ENCODE measurements around the gene MCIDAS. TPM values are rescaled to one million over a fixed set of nuclear protein-coding genes. Genes with fewer than 3 reads are reported as not detected.

Gene MCIDAS
- total and polyA plus RNA-seq, 2 of the 4 experiments (the other 2 are of a cell fraction), result not detected

GRCh38 chr5:55222092-55222984 lies 4.8 kb downstream of the MCIDAS start:
- TF ChIP-seq CTCF (conservative IDR thresholded peaks at IDR 0.05; ENCODE audit: low read depth, low read length) (no peak), MAFK (IDR thresholded peaks at IDR 0.05; ENCODE audit: low read depth, low read length) (no peak), SMC3 (IDR thresholded peaks at IDR 0.05; ENCODE audit: low read depth, low read length) (no peak), RAD21 (IDR thresholded peaks at IDR 0.05; ENCODE audit: low read length) (no peak), POLR2A (IDR thresholded peaks at IDR 0.05; ENCODE audit: low read depth, low read length) (no peak), CEBPB (IDR thresholded peaks at IDR 0.05; ENCODE audit: low read depth, low read length) (no peak), NFE2L2 (IDR thresholded peaks at IDR 0.05; ENCODE audit: low read depth, low read length) (no peak), FOS (IDR thresholded peaks at IDR 0.05; ENCODE audit: low read depth, low read length) (no peak), MXI1 (IDR thresholded peaks at IDR 0.05; ENCODE audit: borderline replicate concordance, low read depth, low read length) (no peak), BHLHE40 (IDR thresholded peaks at IDR 0.05; ENCODE audit: low read depth, low read length) (no peak), MAZ (IDR thresholded peaks at IDR 0.05; ENCODE audit: borderline replicate concordance, low read depth, low read length) (no peak), CHD1 (IDR thresholded peaks at IDR 0.05; ENCODE audit: low read depth, low read length) (no peak), RCOR1 (IDR thresholded peaks at IDR 0.05; ENCODE audit: insufficient replicate concordance, low read length) (no peak), RFX5 (IDR thresholded peaks at IDR 0.05; ENCODE audit: low read depth, low read length) (no peak), ELK1 (IDR thresholded peaks at IDR 0.05; ENCODE audit: borderline replicate concordance, low read depth, low read length) (no peak)
- in situ Hi-C loops (cut with MboI; ENCODE audit: low sequenced_read_pairs) (no loop called here), dilution Hi-C loops (cut with HindIII; ENCODE audit: low sequenced_read_pairs, unreplicated experiment) (no loop called here), intact Hi-C loops (cut with micrococcal nuclease) (loop anchor here (5.0 kb wide), 1 partner anchor 45 kb away; no protein-coding TSS in a partner anchor)
- no peak overlapping the region for H3K4me3 ChIP-seq (ENCODE audit: insufficient read depth, low read depth, low read length)
- no peaks in the 10 kb centered on the region for H3K9me1 ChIP-seq (ENCODE audit: insufficient read depth, low read length)
- ChIA-PET POLR2A (ENCODE audit: unreplicated experiment) (no interaction called here), CTCF (no interaction called here)
- no peak overlapping the region for H3K27ac ChIP-seq (ENCODE audit: insufficient read depth, low read length)
- H2AK9ac ChIP-seq (replicated peaks; ENCODE audit: low read depth, low read length, poor library complexity), result no peak overlapping the region
- no peak overlapping the region for H3K4ac ChIP-seq (ENCODE audit: low read depth, low read length)
- BruUV-seq (replicated peaks), result no TSS peak
- no peaks in the 10 kb centered on the region for H3K79me1 ChIP-seq (ENCODE audit: low read depth in 1 of 2, low read length in 2 of 2)
- H3K4me2 ChIP-seq (ENCODE audit: low read depth, low read length), result no peak overlapping the region
- no peak overlapping the region for H2AFZ ChIP-seq (replicated peaks; ENCODE audit: low read length, poor library complexity)
- H2BK5ac ChIP-seq (ENCODE audit: low read depth, low read length, poor library complexity, severe bottlenecking), result no peak overlapping the region
- H2BK120ac ChIP-seq (ENCODE audit: low read depth, low read length), result no peak overlapping the region
- no peak overlapping the region for H2BK20ac ChIP-seq (ENCODE audit: low read depth, low read length)
- H2AK5ac ChIP-seq (ENCODE audit: low read depth, low read length), result no peak overlapping the region
- H3K18ac ChIP-seq (ENCODE audit: low read depth, low read length), result no peak overlapping the region
- H3K4me1 ChIP-seq (ENCODE audit: control insufficient read depth, insufficient read depth, low read length), result peaks cover 2% of the 10 kb centered on the region; the same call in 1 of the 2 replicates
- H3K9ac ChIP-seq (ENCODE audit: low read depth, low read length), result no peak overlapping the region
- H4K20me1 ChIP-seq (ENCODE audit: insufficient read depth, low read length), result peaks cover 16% of the 10 kb centered on the region; the same call in 1 of the 2 replicates
- H3K27me3 ChIP-seq (ENCODE audit: control insufficient read depth, insufficient read depth, low read length), result peaks cover 93% of the 10 kb centered on the region
- DNase-seq (no peak), ATAC-seq (ENCODE audit: low read depth) (no peak)
- no peak overlapping the region for H4K91ac ChIP-seq (ENCODE audit: insufficient read depth, low read depth, low read length)
- H2BK15ac ChIP-seq (ENCODE audit: low read depth, low read length), result no peak overlapping the region
- no peak overlapping the region for H4K8ac ChIP-seq (ENCODE audit: low read depth in 2 of 2, low read length in 2 of 2)
- peaks cover 15% of the 10 kb centered on the region for H3K9me3 ChIP-seq (ENCODE audit: control insufficient read depth, insufficient read depth, low read length)
- H3K36me3 ChIP-seq (ENCODE audit: control insufficient read depth, insufficient read depth, low read length), result no peaks in the 10 kb centered on the region
- H3K56ac ChIP-seq (ENCODE audit: extremely low read depth, insufficient read depth, low read length), result no peak overlapping the region
- no peak overlapping the region for H4K5ac ChIP-seq (ENCODE audit: low read depth, low read length)
- H3K14ac ChIP-seq (replicated peaks; ENCODE audit: low read depth, low read length), result no peak overlapping the region
- no peak overlapping the region; the same call in 1 of the 2 replicates for H3K23ac ChIP-seq (ENCODE audit: low read depth, low read length)
- 27% methylated on average over 5 of the region's 30 CpGs; no CpG with 5 or more reads in 1 of the 2 experiments for WGBS, 2 experiments (ENCODE audit: extremely low coverage in 2 of 2, insufficient read length in 1 of 2)

Measured in IMR-90 (cell line).